ACC112 (cell line): ENCODE results near the gene OXSR1.

ENCODE experiments used
- H2AFZ ChIP-seq: fragments of 200-600 bp; sonication (generic); one replicate; pipeline ENCODE4 v1.6.0; 2017; ENCODE audit warnings: antibody characterized with exemption, low read length; ENCODE audit not compliant: unreplicated experiment
- H3K27ac ChIP-seq: fragments of 200-600 bp; sonication (generic); 2 replicates; pipeline ENCODE4 v1.5.1; 2014; ENCODE audit warnings: low read depth, mild to moderate bottlenecking, antibody characterized with exemption, low read length, moderate library complexity
- H3K27me3 ChIP-seq: fragments of 200-600 bp; sonication (generic); 2 replicates; pipeline ENCODE4 v1.6.1; 2014; ENCODE audit warnings: mild to moderate bottlenecking, antibody characterized with exemption, low read length, moderate library complexity, mixed read lengths; ENCODE audit not compliant: insufficient read depth
- H3K36me3 ChIP-seq: fragments of 200-600 bp; sonication (generic); 2 replicates; pipeline ENCODE4 v1.6.1; 2016; ENCODE audit warnings: mild to moderate bottlenecking, antibody characterized with exemption, low read length, moderate library complexity, mixed read lengths; ENCODE audit not compliant: insufficient read depth
- H3K4me1 ChIP-seq: fragments of 200-600 bp; sonication (generic); one replicate; pipeline ENCODE4 v1.6.1; 2016; ENCODE audit warnings: low read length, mixed read lengths; ENCODE audit not compliant: insufficient read depth, unreplicated experiment, control insufficient read depth
- H3K4me3 ChIP-seq: fragments of 200-600 bp; sonication (generic); 2 replicates; pipeline ENCODE4 v1.5.1; 2014; ENCODE audit warnings: mild to moderate bottlenecking, low read depth, low read length
- H3K79me2 ChIP-seq: fragments of 200-600 bp; sonication (generic); one replicate; pipeline ENCODE4 v1.6.0; 2016; ENCODE audit warnings: low read length; ENCODE audit not compliant: control insufficient read depth, unreplicated experiment, insufficient read depth

Gene OXSR1

DNA sequence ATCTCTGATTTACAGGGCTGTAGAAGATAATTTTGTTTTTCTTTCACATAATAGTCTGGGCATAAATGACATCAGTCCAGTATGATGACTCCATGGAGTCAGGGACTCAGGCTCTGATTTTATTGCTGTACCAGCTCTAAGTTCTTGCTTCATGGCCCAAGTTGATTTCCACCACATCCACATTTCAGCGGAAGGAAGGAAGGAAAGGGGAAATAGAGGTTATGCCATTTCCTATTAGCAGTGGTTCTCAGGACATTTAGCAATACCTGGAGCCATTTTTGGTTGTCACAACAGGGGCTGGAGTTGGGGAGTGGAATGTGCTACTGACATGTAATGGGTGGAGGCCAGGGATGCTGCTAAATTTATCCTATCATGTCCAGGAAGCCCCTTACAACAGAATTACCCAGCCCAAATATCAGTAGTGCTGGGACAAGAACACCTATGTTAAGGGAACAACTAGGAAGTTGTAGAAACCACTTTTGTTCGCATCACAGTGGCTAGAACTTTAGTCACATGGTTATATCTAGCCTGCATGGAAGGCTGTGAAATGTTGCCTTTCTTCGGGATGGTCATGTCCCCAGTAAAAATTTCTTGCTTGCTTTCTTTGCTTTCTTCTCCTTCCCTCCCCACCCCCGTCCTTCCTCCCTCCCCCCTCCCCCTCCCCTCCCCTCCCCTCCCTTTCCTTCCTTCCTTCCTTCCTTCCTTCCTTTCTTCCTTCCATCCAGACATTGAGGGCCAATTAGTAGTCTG lies 42.1 kb downstream of the OXSR1 start:
- Histone ChIP-seq H3K27me3 (no peaks in the 10 kb centered on the region), H3K27ac (no peak overlapping the region), H3K79me2 (peaks cover 73% of the 10 kb centered on the region), H2AFZ (no peak overlapping the region), H3K36me3 (peaks cover 15% of the 10 kb centered on the region), H3K4me3 (no peak overlapping the region), H3K4me1 (peaks cover 7% of the 10 kb centered on the region)

GRCh38 chr3:38210141-38210757 lies 44.9 kb downstream of the OXSR1 start:
- H3K4me1 ChIP-seq, result peaks cover 12% of the 10 kb centered on the region
- H3K27ac ChIP-seq, result no peak overlapping the region
- H3K27me3 ChIP-seq, result no peaks in the 10 kb centered on the region
- H3K79me2 ChIP-seq, result peaks cover 75% of the 10 kb centered on the region
- peaks cover 16% of the 10 kb centered on the region for H3K36me3 ChIP-seq
- H3K4me3 ChIP-seq, result no peak overlapping the region
- no peak overlapping the region for H2AFZ ChIP-seq

GRCh38 chr3:38212141-38212540 lies 46.8 kb downstream of the OXSR1 start:
- H3K36me3 ChIP-seq, result peaks cover 26% of the 10 kb centered on the region
- no peaks in the 10 kb centered on the region for H3K27me3 ChIP-seq
- no peak overlapping the region for H3K4me3 ChIP-seq
- H2AFZ ChIP-seq, result no peak overlapping the region
- peaks cover 12% of the 10 kb centered on the region for H3K4me1 ChIP-seq
- H3K79me2 ChIP-seq, result peaks cover 68% of the 10 kb centered on the region
- H3K27ac ChIP-seq, result no peak overlapping the region

DNA sequence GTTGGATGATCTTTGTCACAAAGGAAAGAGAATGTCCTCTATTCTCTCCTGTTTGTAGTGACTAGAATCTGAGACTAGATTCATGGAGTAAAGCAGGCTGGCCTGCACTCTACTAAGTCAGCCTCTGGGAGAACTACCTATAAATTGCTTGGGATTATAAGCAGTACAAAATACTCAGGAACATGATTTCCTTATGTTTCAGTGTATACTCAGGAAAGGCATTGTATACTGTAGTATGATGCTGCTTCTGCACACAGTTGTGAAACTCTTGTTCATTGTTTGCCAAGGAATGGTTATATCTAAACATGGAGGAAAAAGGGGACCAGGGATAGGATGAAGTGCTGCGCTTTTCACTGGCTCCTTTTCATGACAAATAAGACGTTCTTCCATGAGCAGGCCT lies 49.2 kb downstream of the OXSR1 start:
- Histone ChIP-seq H3K27ac (no peak overlapping the region), H3K79me2 (peaks cover 75% of the 10 kb centered on the region), H3K36me3 (peaks cover 35% of the 10 kb centered on the region; the same call in 1 of the 2 replicates), H2AFZ (no peak overlapping the region), H3K4me1 (peaks cover 17% of the 10 kb centered on the region), H3K27me3 (no peaks in the 10 kb centered on the region), H3K4me3 (no peak overlapping the region)

DNA sequence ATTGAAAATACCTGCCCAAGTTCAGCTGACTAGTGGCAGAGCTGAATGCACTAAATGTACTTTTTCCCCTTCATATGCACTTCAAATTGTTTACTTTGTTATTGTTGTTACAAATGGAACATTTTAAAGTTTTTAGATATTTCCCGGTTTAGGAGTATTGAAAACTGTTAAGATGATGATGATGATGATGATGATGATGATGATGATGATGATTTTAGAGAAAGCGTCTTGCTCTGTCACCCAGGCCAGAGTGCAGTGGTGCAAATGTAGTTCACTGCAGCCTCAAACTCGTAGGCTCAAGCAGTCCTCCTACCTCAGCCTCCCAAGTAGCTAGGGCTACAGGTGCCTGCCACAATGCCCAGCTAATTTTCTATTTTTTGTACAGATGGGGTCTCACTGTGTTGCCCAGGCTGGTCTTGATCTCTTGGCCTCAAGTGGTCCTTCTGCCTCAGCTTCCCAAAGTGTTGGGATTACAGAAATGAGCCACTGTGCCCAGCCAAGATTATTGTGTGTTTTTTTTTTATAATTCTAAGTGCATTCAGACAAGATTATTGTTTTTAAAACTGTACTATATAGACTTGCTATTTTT lies 54.4 kb downstream of the OXSR1 start:
- H3K4me1 ChIP-seq, result peaks cover 15% of the 10 kb centered on the region
- no peaks in the 10 kb centered on the region for H3K27me3 ChIP-seq
- no peak overlapping the region for H3K27ac ChIP-seq
- H3K79me2 ChIP-seq, result peaks cover 44% of the 10 kb centered on the region
- peaks cover 43% of the 10 kb centered on the region for H3K36me3 ChIP-seq
- H3K4me3 ChIP-seq, result no peak overlapping the region
- H2AFZ ChIP-seq, result no peak overlapping the region

DNA sequence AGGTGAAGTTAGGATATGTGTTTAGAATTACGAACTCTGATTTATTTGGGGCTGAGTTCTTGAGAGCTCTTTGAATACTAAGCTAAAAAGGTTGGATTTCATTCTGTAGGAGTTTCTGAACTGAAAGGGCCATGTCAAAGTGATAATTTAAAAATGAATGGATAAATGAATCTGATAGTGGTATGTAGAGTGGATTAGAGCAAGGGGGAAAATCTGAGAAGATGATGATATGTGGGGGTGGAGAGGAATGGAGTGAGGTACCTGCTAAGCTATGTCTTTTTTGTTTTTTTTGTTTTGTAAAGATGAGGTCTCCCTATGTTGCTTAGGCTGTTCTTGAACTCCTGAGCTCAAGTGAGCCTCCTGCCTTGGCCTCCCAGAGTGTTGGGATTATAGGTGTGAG lies 55.7 kb downstream of the OXSR1 start:
- Histone ChIP-seq H3K27me3 (no peaks in the 10 kb centered on the region), H3K4me1 (peaks cover 28% of the 10 kb centered on the region), H2AFZ (no peak overlapping the region), H3K27ac (no peak overlapping the region), H3K79me2 (peaks cover 44% of the 10 kb centered on the region), H3K36me3 (peaks cover 44% of the 10 kb centered on the region), H3K4me3 (no peak overlapping the region)

- no peak overlapping the region for H3K4me3 ChIP-seq
- H3K27ac ChIP-seq, result no peak overlapping the region
- H3K27me3 ChIP-seq, result no peaks in the 10 kb centered on the region
- peaks cover 34% of the 10 kb centered on the region for H3K79me2 ChIP-seq
- no peak overlapping the region for H2AFZ ChIP-seq
- peaks cover 41% of the 10 kb centered on the region for H3K36me3 ChIP-seq
- peaks cover 39% of the 10 kb centered on the region for H3K4me1 ChIP-seq
Measured at GRCh38 chr3:38222032-38222634, 56.8 kb downstream of the OXSR1 start.

GRCh38 chr3:38224357-38224756 lies 59.0 kb downstream of the OXSR1 start:
- Histone ChIP-seq H3K36me3 (peaks cover 28% of the 10 kb centered on the region), H2AFZ (no peak overlapping the region), H3K4me1 (peaks cover 55% of the 10 kb centered on the region), H3K27ac (peak overlapping the region; percentile 85), H3K79me2 (peaks cover 21% of the 10 kb centered on the region), H3K4me3 (no peak overlapping the region), H3K27me3 (no peaks in the 10 kb centered on the region)

GRCh38 chr3:38226273-38226672 lies 60.9 kb downstream of the OXSR1 start:
- no peak overlapping the region for H2AFZ ChIP-seq
- peaks cover 42% of the 10 kb centered on the region for H3K36me3 ChIP-seq
- H3K4me3 ChIP-seq, result peak overlapping the region; percentile 23; the same call in 1 of the 2 replicates
- H3K79me2 ChIP-seq, result peaks cover 8% of the 10 kb centered on the region
- no peaks in the 10 kb centered on the region for H3K27me3 ChIP-seq
- peaks cover 59% of the 10 kb centered on the region for H3K4me1 ChIP-seq
- H3K27ac ChIP-seq, result peak overlapping the region; percentile 85

DNA sequence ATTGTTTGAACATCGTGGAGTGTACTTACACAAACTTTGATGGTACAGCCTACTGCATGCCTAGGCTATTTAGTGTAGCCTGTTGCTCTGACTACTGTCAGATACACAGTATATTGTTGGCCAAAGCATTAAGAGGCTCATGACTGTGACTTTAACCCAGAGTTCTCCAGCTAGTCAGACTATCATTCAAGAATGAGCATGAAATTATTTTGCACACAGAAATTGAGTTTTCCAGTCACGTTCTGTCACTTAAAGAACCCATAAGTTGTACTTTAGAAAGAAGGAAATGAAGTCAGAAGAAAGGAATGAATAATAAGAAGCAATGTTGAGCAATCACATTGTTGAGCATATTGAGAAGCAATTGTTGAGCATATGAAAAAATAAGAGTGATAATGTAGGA lies 62.7 kb downstream of the OXSR1 start:
- H3K36me3 ChIP-seq, result peaks cover 41% of the 10 kb centered on the region
- H3K27me3 ChIP-seq, result no peaks in the 10 kb centered on the region
- peak overlapping the region; percentile 85 for H3K27ac ChIP-seq
- H3K4me3 ChIP-seq, result peak overlapping the region; percentile 5; the same call in 1 of the 2 replicates
- H3K79me2 ChIP-seq, result peaks cover 8% of the 10 kb centered on the region
- H3K4me1 ChIP-seq, result peaks cover 59% of the 10 kb centered on the region
- no peak overlapping the region for H2AFZ ChIP-seq
